ENCODE data around the gene WNT9B.

Gene WNT9B

GRCh38 chr17:46853896-46854444 lies 2.6 kb downstream of the WNT9B start:
- DNase-seq, result peak in 7 of 56 donors; percentile 4 to 35 (median 23)

GRCh38 chr17:46854515-46854914 lies 3.1 kb downstream of the WNT9B start:
- no peak for DNase-seq

- no peak for DNase-seq
Measured at GRCh38 chr17:46854948-46855347, 3.6 kb downstream of the WNT9B start.

- DNase-seq, result no peak
Measured at GRCh38 chr17:46857600-46857999, 6.2 kb downstream of the WNT9B start.

GRCh38 chr17:46859996-46860395 lies 8.6 kb downstream of the WNT9B start:
- DNase-seq, result no peak

GRCh38 chr17:46862949-46863348 lies 11.6 kb downstream of the WNT9B start:
- no peak for DNase-seq

- DNase-seq, result no peak
Measured at GRCh38 chr17:46863383-46864121, 12.2 kb downstream of the WNT9B start.

- DNase-seq, result no peak
Measured at GRCh38 chr17:46865100-46865499, 13.7 kb downstream of the WNT9B start.

GRCh38 chr17:46866325-46866724 lies 14.9 kb downstream of the WNT9B start:
- DNase-seq, result no peak

GRCh38 chr17:46866747-46867146 lies 15.4 kb downstream of the WNT9B start:
- no peak for DNase-seq

GRCh38 chr17:46868689-46869187 lies 17.4 kb downstream of the WNT9B start:
- no peak for DNase-seq

GRCh38 chr17:46869296-46869695 lies 17.9 kb downstream of the WNT9B start:
- no peak for DNase-seq

- no peak for DNase-seq
Measured at GRCh38 chr17:46869975-46870803, 18.8 kb downstream of the WNT9B start.

- DNase-seq, result no peak
Measured at GRCh38 chr17:46872421-46872820, 21.0 kb downstream of the WNT9B start.

GRCh38 chr17:46873941-46874645 lies 22.7 kb downstream of the WNT9B start:
- DNase-seq, result no peak

- DNase-seq, result no peak
Measured at GRCh38 chr17:46874906-46875305, 23.5 kb downstream of the WNT9B start.

GRCh38 chr17:46875849-46876352 lies 24.5 kb downstream of the WNT9B start:
- DNase-seq, result no peak

GRCh38 chr17:46876353-46876887 lies 25.0 kb downstream of the WNT9B start:
- no peak for DNase-seq

GRCh38 chr17:46876926-46877325 lies 25.5 kb downstream of the WNT9B start:
- no peak for DNase-seq

GRCh38 chr17:46877466-46877865 lies 26.1 kb downstream of the WNT9B start:
- no peak for DNase-seq

- peak in 10 of 56 donors; percentile 3 to 28 (median 8) for DNase-seq
Measured at GRCh38 chr17:46878055-46878454, 26.7 kb downstream of the WNT9B start.

All from nucleus accumbens (tissue), 56 donors.